ENCODE results near the gene CC2D1A.

CC2D1A gene

GRCh38 chr19:13880059-13881043 lies 25.6 kb upstream of the CC2D1A start:
- peak; percentile 87 for DNase-seq

- no peak for DNase-seq
Observed at GRCh38 chr19:13881251-13881691, 24.7 kb upstream of the CC2D1A start.

- no peak for DNase-seq
Observed at GRCh38 chr19:13881692-13882418, 24.1 kb upstream of the CC2D1A start.

- DNase-seq = no peak
Observed at GRCh38 chr19:13882419-13882795, 23.6 kb upstream of the CC2D1A start.

GRCh38 chr19:13882836-13883235 lies 23.2 kb upstream of the CC2D1A start:
- DNase-seq = no peak

- no peak for DNase-seq
Observed at GRCh38 chr19:13883516-13884064, 22.4 kb upstream of the CC2D1A start.

- peak; percentile 54 for DNase-seq
Observed at GRCh38 chr19:13884726-13885591, 21.0 kb upstream of the CC2D1A start.

- no peak for DNase-seq
Observed at GRCh38 chr19:13885826-13886365, 20.1 kb upstream of the CC2D1A start.

GRCh38 chr19:13887018-13887436 lies 19.0 kb upstream of the CC2D1A start:
- no peak for DNase-seq

- no peak for DNase-seq
Observed at GRCh38 chr19:13887517-13887916, 18.5 kb upstream of the CC2D1A start.

- no peak for DNase-seq
Observed at GRCh38 chr19:13888281-13888680, 17.7 kb upstream of the CC2D1A start.

GRCh38 chr19:13890136-13890535 lies 15.9 kb upstream of the CC2D1A start:
- no peak for DNase-seq

GRCh38 chr19:13892870-13893269 lies 13.1 kb upstream of the CC2D1A start:
- no peak for DNase-seq

- DNase-seq = no peak
Observed at GRCh38 chr19:13894552-13894951, 11.4 kb upstream of the CC2D1A start.

- DNase-seq = no peak
Observed at GRCh38 chr19:13896227-13896626, 9.8 kb upstream of the CC2D1A start.

- peak; percentile 10 for DNase-seq
Observed at GRCh38 chr19:13899393-13899792, 6.6 kb upstream of the CC2D1A start.

- DNase-seq = no peak
Observed at GRCh38 chr19:13899912-13900584, 6.0 kb upstream of the CC2D1A start.

GRCh38 chr19:13902993-13903555 lies 2.9 kb upstream of the CC2D1A start:
- no peak for DNase-seq

GRCh38 chr19:13906521-13906904 lies 512 bp downstream of the CC2D1A start:
- no peak for DNase-seq

- no peak for DNase-seq
Observed at GRCh38 chr19:13906910-13907309, 909 bp downstream of the CC2D1A start.

GRCh38 chr19:13908674-13909073 lies 2.7 kb downstream of the CC2D1A start:
- no peak for DNase-seq
